Neural progenitor cell (in vitro differentiated cells): Measurements from ENCODE around the gene ADARB2.

Source experiments
- CTCF ChIP-seq: fragments of 200-600 bp; sonication (generic); IDR thresholded peaks from 2 replicates; pipeline ENCODE4 v1.5.1; 2017; ENCODE audit warnings: antibody characterized with exemption, mild to moderate bottlenecking
- EZH2 ChIP-seq: fragments of 200-600 bp; sonication (generic); IDR thresholded peaks from 2 replicates; pipeline ENCODE4 v1.6.1; 2017; ENCODE audit warnings: antibody characterized with exemption, mild to moderate bottlenecking, moderate library complexity
- EZH2phosphoT487 ChIP-seq: fragments of 200-600 bp; sonication (generic); IDR thresholded peaks from 2 replicates; pipeline ENCODE4 v1.6.1; 2017; ENCODE audit warnings: antibody characterized with exemption

DNA sequence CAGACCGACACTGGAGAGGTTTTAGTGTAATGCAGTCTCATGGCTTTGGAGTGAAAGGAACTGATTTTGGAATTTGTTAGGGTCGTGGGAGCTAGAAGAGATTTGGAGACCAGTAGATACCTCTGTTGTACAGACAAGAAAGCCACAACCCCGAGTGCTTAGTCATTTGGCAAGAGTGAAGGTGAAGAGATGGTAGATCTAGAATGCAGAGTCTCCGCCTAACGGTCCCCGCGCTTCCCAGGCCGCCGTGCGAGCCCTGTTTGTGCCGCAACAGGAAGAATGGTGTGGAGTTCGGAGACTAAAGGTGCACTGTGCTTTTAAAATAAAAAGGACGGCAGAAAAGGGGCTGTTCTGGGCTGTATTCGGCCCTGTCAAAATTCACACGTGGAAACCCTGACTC is 186.7 kb downstream of the ADARB2 start:
- TF ChIP-seq CTCF (no peak), EZH2 (no peak), EZH2phosphoT487 (no peak)
